H1 (cell line): Measurements from ENCODE around the gene RAD51D. TPM values are rescaled to one million over a fixed set of nuclear protein-coding genes. Genes with fewer than 3 reads are reported as not detected.

Experiments
- CTCF ChIA-PET: fragments of 300-600 bp; sonication (Branson Sonifier 250); formaldehyde crosslinking; loops from one replicate; lab custom pipeline; 2021; ENCODE audit not compliant: partially characterized antibody; lab: Charles Lee
- POLR2A ChIA-PET: fragments of 300-600 bp; sonication (Branson Sonifier 250); formaldehyde crosslinking; loops from one replicate; lab custom pipeline; 2021; ENCODE audit warnings: inconsistent platforms; ENCODE audit not compliant: partially characterized antibody; lab: Charles Lee
- DNase-seq, 2 experiments: peaks; one replicate each; pipeline versions ENCODE4 v3.0.0 to v3.0.0-alpha.2; 2010 to 2022; ENCODE audit warnings: low spot score in 2 of 2, low read depth in 1 of 2, mixed read lengths in 1 of 2
- FAIRE-seq: peaks from 2 replicates; lab custom pipeline; 2011; peaks lifted over from hg19 to GRCh38; lab: Jason Lieb, UNC
- H2AFZ ChIP-seq: 2 replicates; pipeline ENCODE4 v1.8.1; 2012; ENCODE audit warnings: low read length, inconsistent platforms
- H2AK5ac ChIP-seq: 2 replicates; pipeline ENCODE4 v1.6.1; 2013; ENCODE audit warnings: low read depth, low read length
- H2BK120ac ChIP-seq: replicated peaks from 2 replicates; pipeline ENCODE3; 2013; ENCODE audit warnings: low read depth, low read length, inconsistent platforms
- H2BK12ac ChIP-seq: 2 replicates; pipeline ENCODE4 v1.6.1; 2013; ENCODE audit warnings: low read depth, low read length
- H2BK15ac ChIP-seq: 2 replicates; pipeline ENCODE4 v1.6.1; 2013; ENCODE audit warnings: low read length
- H2BK20ac ChIP-seq: 2 replicates; pipeline ENCODE4 v1.6.1; 2013; ENCODE audit warnings: low read length
- H2BK5ac ChIP-seq: 2 replicates; pipeline ENCODE4 v1.6.1; 2013; ENCODE audit warnings: low read depth, low read length
- H3K14ac ChIP-seq: 2 replicates; pipeline ENCODE4 v1.6.1; 2013; ENCODE audit warnings: inconsistent platforms; ENCODE audit not compliant: insufficient read length
- H3K18ac ChIP-seq: 2 replicates; pipeline ENCODE4 v1.6.1; 2013; ENCODE audit warnings: low read length; ENCODE audit errors: extremely low read depth
- H3K23ac ChIP-seq: 2 replicates; pipeline ENCODE4 v1.6.1; 2013; ENCODE audit warnings: inconsistent platforms; ENCODE audit not compliant: insufficient read length
- H3K23me2 ChIP-seq: 2 replicates; pipeline ENCODE4 v1.6.1; 2013; ENCODE audit warnings: low read depth, low read length
- H3K27ac ChIP-seq: 2 replicates; pipeline ENCODE4 v1.6.1; 2011; ENCODE audit warnings: low read depth, low read length, inconsistent platforms
- H3K27me3 ChIP-seq, 4 experiments: replicated peaks in 1 of 4; 1 replicate in 1 of 4; 2 replicates in 3 of 4; pipeline versions ENCODE4 v1.6.1 to v1.8.1; 2011 to 2013; ENCODE audit warnings: low read length in 3 of 4, mild to moderate bottlenecking in 3 of 4, inconsistent platforms in 2 of 4, mixed read lengths in 2 of 4, moderate library complexity in 1 of 4; ENCODE audit not compliant: control insufficient read depth in 3 of 4, insufficient read depth in 3 of 4; ENCODE audit errors: extremely low read depth in 1 of 4
- H3K36me3 ChIP-seq, 4 experiments: 2 replicates each; pipeline versions ENCODE4 v1.6.1 to v1.8.1; 2011 to 2013; ENCODE audit warnings: mild to moderate bottlenecking in 4 of 4, low read length in 3 of 4, moderate library complexity in 2 of 4, control low read depth in 1 of 4, inconsistent platforms in 1 of 4; ENCODE audit not compliant: insufficient read depth in 4 of 4, control insufficient read depth in 2 of 4
- H3K4ac ChIP-seq: replicated peaks from 2 replicates; pipeline ENCODE3; 2013; ENCODE audit warnings: low read length, low read depth, mixed read lengths, inconsistent platforms; ENCODE audit not compliant: insufficient read length
- H3K4me1 ChIP-seq, 4 experiments: replicated peaks in 1 of 4; 1 replicate in 1 of 4; 2 replicates in 3 of 4; pipeline versions ENCODE4 v1.6.1 to v1.8.1; 2011 to 2013; ENCODE audit warnings: low read length in 3 of 4, inconsistent platforms in 2 of 4, mixed read lengths in 1 of 4; ENCODE audit not compliant: insufficient read depth in 4 of 4, control insufficient read depth in 3 of 4
- H3K4me2 ChIP-seq, 2 experiments: 2 replicates each; pipeline versions ENCODE4 v1.6.1 to v1.8.1; 2011 to 2013; ENCODE audit warnings: low read depth in 2 of 2, low read length in 2 of 2, control low read depth in 1 of 2, inconsistent platforms in 1 of 2, mild to moderate bottlenecking in 1 of 2; ENCODE audit not compliant: insufficient read depth in 1 of 2
- H3K4me3 ChIP-seq, 4 experiments: fragments of 200-600, 300-600 bp in 1 of 4; sonication (generic), shearing (Covaris generic), sonication (Bioruptor Twin) in 1 of 4; 2 replicates each; pipeline versions ENCODE4 v1.5.1 to v1.8.1; 2011 to 2016; ENCODE audit warnings: low read length in 4 of 4, low read depth in 3 of 4, control low read depth in 2 of 4, inconsistent platforms in 2 of 4, mild to moderate bottlenecking in 2 of 4, mixed read lengths in 1 of 4, moderate library complexity in 1 of 4; ENCODE audit not compliant: insufficient read depth in 2 of 4; ENCODE audit errors: extremely low read depth in 1 of 4
- H3K56ac ChIP-seq: replicated peaks from 2 replicates; pipeline ENCODE3; 2013; ENCODE audit warnings: low read depth, mild to moderate bottlenecking, mixed read lengths, low read length, inconsistent platforms; ENCODE audit not compliant: insufficient read length
- H3K79me1 ChIP-seq: 2 replicates; pipeline ENCODE4 v1.6.1; 2013; ENCODE audit warnings: low read depth, low read length, control low read depth
- H3K79me2 ChIP-seq, 2 experiments: 2 replicates each; pipeline versions ENCODE4 v1.6.1 to v1.8.1; 2012 to 2013; ENCODE audit warnings: low read length in 2 of 2, mild to moderate bottlenecking in 2 of 2, inconsistent platforms in 1 of 2; ENCODE audit not compliant: insufficient read depth in 2 of 2, control insufficient read depth in 1 of 2
- H3K9ac ChIP-seq, 4 experiments: replicated peaks in 1 of 4; 1 replicate in 1 of 4; 2 replicates in 3 of 4; pipeline versions ENCODE4 v1.6.1 to v1.8.1; 2011 to 2013; ENCODE audit warnings: low read depth in 3 of 4, low read length in 3 of 4, control low read depth in 2 of 4, mild to moderate bottlenecking in 2 of 4, moderate library complexity in 2 of 4, inconsistent platforms in 1 of 4; ENCODE audit errors: extremely low read depth in 1 of 4
- H3K9me3 ChIP-seq, 2 experiments: 2 replicates each; pipeline versions ENCODE4 v1.6.1 to v1.8.1; 2012 to 2013; ENCODE audit warnings: mild to moderate bottlenecking in 2 of 2, moderate library complexity in 2 of 2, control low read depth in 1 of 2, inconsistent platforms in 1 of 2, low read depth in 1 of 2, low read length in 1 of 2, mixed read lengths in 1 of 2; ENCODE audit not compliant: insufficient read depth in 2 of 2
- H4K20me1 ChIP-seq, 2 experiments: replicated peaks in 1 of 2; 2 replicates each; pipeline versions ENCODE3 to v1.8.1; 2011 to 2013; ENCODE audit warnings: inconsistent platforms in 2 of 2, low read length in 2 of 2, mild to moderate bottlenecking in 1 of 2; ENCODE audit not compliant: insufficient read depth in 2 of 2, control insufficient read depth in 1 of 2
- H4K5ac ChIP-seq: 2 replicates; pipeline ENCODE4 v1.6.1; 2013; ENCODE audit warnings: low read length, low read depth, mixed read lengths, inconsistent platforms; ENCODE audit not compliant: insufficient read length
- H4K8ac ChIP-seq: 2 replicates; pipeline ENCODE4 v1.8.0; 2013; ENCODE audit warnings: mild to moderate bottlenecking, moderate library complexity, low read length, inconsistent platforms; ENCODE audit not compliant: insufficient read depth; ENCODE audit errors: extremely low read depth
- H4K91ac ChIP-seq: replicated peaks from 2 replicates; pipeline ENCODE3; 2013; ENCODE audit warnings: low read length, mixed read lengths, inconsistent platforms; ENCODE audit not compliant: insufficient read length
- BRCA1 ChIP-seq: IDR thresholded peaks from 2 replicates; pipeline ENCODE4 v1.6.1; 2012; ENCODE audit warnings: low read depth, low read length, improper control_type of control experiment
- CHD1 ChIP-seq: IDR thresholded peaks from 2 replicates; pipeline ENCODE4 v1.6.1; 2012; ENCODE audit warnings: low read depth, low read length, improper control_type of control experiment
- CHD2 ChIP-seq: IDR thresholded peaks from 2 replicates; pipeline ENCODE4 v1.6.1; 2012; ENCODE audit warnings: low read length, improper control_type of control experiment
- GABPA ChIP-seq: IDR thresholded peaks from 2 replicates; pipeline ENCODE4 v1.6.1; 2011; ENCODE audit warnings: mild to moderate bottlenecking, low read length, moderate library complexity, borderline replicate concordance; ENCODE audit not compliant: insufficient read depth
- HDAC6 ChIP-seq: IDR thresholded peaks from one replicate; pipeline ENCODE4 v1.7.1; 2012; ENCODE audit warnings: low read depth, mild to moderate bottlenecking, inconsistent platforms, low read length, moderate library complexity
- NRF1 ChIP-seq: IDR thresholded peaks from 2 replicates; pipeline ENCODE4 v1.6.1; 2011; ENCODE audit warnings: mild to moderate bottlenecking, low read depth, low read length, improper control_type of control experiment
- POLR2A ChIP-seq, 2 experiments: IDR thresholded peaks; 1 replicate in 1 of 2; 2 replicates in 1 of 2; pipeline ENCODE4 v1.6.1; 2011; ENCODE audit warnings: low read depth in 2 of 2, low read length in 2 of 2, mild to moderate bottlenecking in 2 of 2; ENCODE audit errors: control extremely low read depth in 1 of 2
- RBBP5 ChIP-seq: IDR thresholded peaks from 2 replicates; pipeline ENCODE4 v1.7.1; 2012; ENCODE audit warnings: low read depth, mild to moderate bottlenecking, inconsistent platforms, low read length, moderate library complexity, borderline replicate concordance
- RNF2 ChIP-seq: fragments of 200-900, 300-1000 bp; sonication (generic); IDR thresholded peaks from 2 replicates; pipeline ENCODE4 v1.7.1; 2016; ENCODE audit warnings: borderline replicate concordance, low read depth, mild to moderate bottlenecking, antibody characterized with exemption, low read length; ENCODE audit not compliant: poor library complexity, severe bottlenecking; ENCODE audit errors: missing control alignments
- RXRA ChIP-seq: IDR thresholded peaks from 2 replicates; pipeline ENCODE4 v1.6.1; 2011; ENCODE audit warnings: low read depth, mild to moderate bottlenecking, low read length, moderate library complexity; ENCODE audit not compliant: insufficient read depth
- SP1 ChIP-seq: IDR thresholded peaks from 2 replicates; pipeline ENCODE4 v1.6.1; 2011; ENCODE audit warnings: low read depth, low read length
- SP4 ChIP-seq: IDR thresholded peaks from 2 replicates; pipeline ENCODE4 v1.6.1; 2012; ENCODE audit warnings: low read length, inconsistent platforms
- SRF ChIP-seq: IDR thresholded peaks from 2 replicates; pipeline ENCODE4 v1.6.1; 2011; ENCODE audit warnings: mild to moderate bottlenecking, low read depth, low read length, moderate library complexity
- TCF12 ChIP-seq: IDR thresholded peaks from 2 replicates; pipeline ENCODE4 v1.6.1; 2011; ENCODE audit warnings: low read depth, mild to moderate bottlenecking, low read length
- TEAD4 ChIP-seq: IDR thresholded peaks from 2 replicates; pipeline ENCODE4 v1.6.1; 2012; ENCODE audit warnings: low read depth, low read length, inconsistent platforms, mixed read lengths
- ZNF274 ChIP-seq: IDR thresholded peaks from 2 replicates; pipeline ENCODE4 v1.7.0; 2012; ENCODE audit warnings: low read length, borderline replicate concordance; ENCODE audit errors: extremely low read depth
- WGBS, 2 experiments: shearing (Covaris generic) in 1 of 2; methylation state at CpG; one replicate each; pipeline versions ENCODE4 v1.1.6 to v1.1.7; 2013 to 2015; ENCODE audit warnings: low lambda C conversion rate in 2 of 2, mixed read lengths in 2 of 2, inconsistent platforms in 1 of 2, low coverage in 1 of 2, missing lambda C conversion rate in 1 of 2; ENCODE audit not compliant: insufficient replicate concordance in 2 of 2, insufficient coverage in 1 of 2, insufficient read length in 1 of 2; ENCODE audit errors: extremely low coverage in 1 of 2, missing lambda C conversion rate in 1 of 2; 5-methylcytosine and 5-hydroxymethylcytosine counted together
- polyA plus RNA-seq, 7 experiments: library from polyadenylated mRNA; depleted of rRNA in 3 of 7; stranded (reverse) in 5 of 7; unstranded in 2 of 7; fragments of >200 nt in 5 of 7; fragments of 200-250 nt in 2 of 7; gene quantifications; 1 replicate in 5 of 7; 2 replicates in 1 of 7; 4 replicates in 1 of 7; pipeline versions ENCODE4 v1.2.1 to v1.2.3, GENCODE V29; 2011 to 2013; ENCODE audit warnings: missing spikeins in 2 of 7, mixed read lengths in 2 of 7
- total RNA-seq: library from RNA; stranded (reverse); fragmentation: NEBNext Ultra II Directional; extraction: Animal tissue kit (Norgen Biotek cat#: 25700); gene quantifications from 2 replicates; pipeline ENCODE4 v1.2.1, GENCODE V29; 2021

RAD51D gene
- total and polyA plus RNA-seq, 2 of the 8 experiments (the other 6 are each of a cell fraction or from before 2014, with no cell fraction given): 10.2 to 12.9 TPM

GRCh38 chr17:35097776-35098175 is 21.9 kb downstream of the RAD51D start:
- no peak overlapping the region for H3K14ac ChIP-seq
- H2BK20ac ChIP-seq: no peak overlapping the region
- no peaks in the 10 kb centered on the region for H3K23me2 ChIP-seq
- ChIA-PET POLR2A (interaction anchor here (0.7 to 1.8 kb wide), 7 partner anchors 8 to 98 kb away, joined by 3 to 6 read pairs (median 3); no protein-coding TSS in a partner anchor), CTCF (no interaction called here)
- WGBS, 2 experiments: 88% methylated on average over 2 of the region's 2 CpGs; no CpG with 5 or more reads in 1 of the 2 experiments
- H4K5ac ChIP-seq: no peak overlapping the region
- no peak overlapping the region for H3K18ac ChIP-seq
- 0 out of 2 replicates have a peak overlapping the region, but pooled peaks have one; percentile 13 for H2AK5ac ChIP-seq
- peaks cover 0 to 5% (median 4%) of the 10 kb centered on the region in 4 experiments; a peak in 4 of 8 replicates for H3K36me3 ChIP-seq
- no peak overlapping the region for H3K4me3 ChIP-seq
- no peak overlapping the region for H2BK12ac ChIP-seq
- no peaks in the 10 kb centered on the region for H3K9me3 ChIP-seq
- H3K27me3 ChIP-seq: no peaks in the 10 kb centered on the region
- DNase-seq (no peak), FAIRE-seq (no peak)
- H2BK5ac ChIP-seq: no peak overlapping the region; the same call in 1 of the 2 replicates
- no peak overlapping the region for H4K91ac ChIP-seq
- H3K9ac ChIP-seq: no peak overlapping the region; a peak in 1 of 7 replicates
- no peak overlapping the region for H3K4me2 ChIP-seq
- H3K79me1 ChIP-seq: no peaks in the 10 kb centered on the region
- no peak overlapping the region for H3K23ac ChIP-seq
- TF ChIP-seq SRF (no peak), GABPA (no peak), ZNF274 (no peak), TCF12 (no peak), SP4 (no peak), RNF2 (no peak), HDAC6 (no peak), SP1 (no peak), TEAD4 (no peak), CHD2 (no peak), RXRA (no peak), POLR2A (IDR thresholded peaks at IDR 0.05; ENCODE audit: control extremely low read depth in 1 of 2, low read depth in 2 of 2, low read length in 2 of 2) (no peak), NRF1 (no peak), CHD1 (no peak), BRCA1 (no peak), RBBP5 (no peak)
- H4K20me1 ChIP-seq: no peaks in the 10 kb centered on the region
- H3K27ac ChIP-seq: no peak overlapping the region
- 0 out of 2 replicates have a peak overlapping the region, but pooled peaks have one; percentile 92 for H2BK15ac ChIP-seq
- no peak overlapping the region for H4K8ac ChIP-seq
- no peak overlapping the region for H3K4ac ChIP-seq
- no peak overlapping the region for H3K56ac ChIP-seq
- H3K4me1 ChIP-seq: peaks cover 0 to 2% (median 0%) of the 10 kb centered on the region in 4 experiments; a peak in 1 of 7 replicates
- H3K79me2 ChIP-seq: no peaks in the 10 kb centered on the region
- H2BK120ac ChIP-seq: no peak overlapping the region
- H2AFZ ChIP-seq: no peak overlapping the region
